Trophoblast cell (in vitro differentiated cells and primary cell): ENCODE results near the gene ELL3.

Experiments used
- DNase-seq, 2 donors: peaks; one replicate each; pipeline ENCODE4 v3.0.0-alpha.2; 2016
- H2AFZ ChIP-seq: 2 replicates; pipeline ENCODE4 v1.6.1; 2013; ENCODE audit warnings: low read length, moderate library complexity, mild to moderate bottlenecking; ENCODE audit not compliant: insufficient read depth, poor library complexity
- H2AK5ac ChIP-seq: 2 replicates; pipeline ENCODE4 v1.6.1; 2013; ENCODE audit warnings: mild to moderate bottlenecking, low read length
- H2BK120ac ChIP-seq: 2 replicates; pipeline ENCODE4 v1.6.1; 2013; ENCODE audit warnings: low read length, mild to moderate bottlenecking, moderate library complexity; ENCODE audit not compliant: insufficient read depth, poor library complexity
- H2BK12ac ChIP-seq: 2 replicates; pipeline ENCODE4 v1.6.1; 2013; ENCODE audit warnings: mild to moderate bottlenecking, low read length, moderate library complexity
- H2BK5ac ChIP-seq: 2 replicates; pipeline ENCODE4 v1.6.1; 2013; ENCODE audit warnings: low read length, low read depth, moderate library complexity, mild to moderate bottlenecking; ENCODE audit not compliant: poor library complexity
- H3K14ac ChIP-seq: 2 replicates; pipeline ENCODE4 v1.6.1; 2013; ENCODE audit warnings: mild to moderate bottlenecking, low read length
- H3K18ac ChIP-seq: 2 replicates; pipeline ENCODE4 v1.6.1; 2013; ENCODE audit warnings: mild to moderate bottlenecking, low read length
- H3K23ac ChIP-seq: 2 replicates; pipeline ENCODE4 v1.6.1; 2013; ENCODE audit warnings: low read length
- H3K27ac ChIP-seq: 2 replicates; pipeline ENCODE4 v1.5.1; 2013; ENCODE audit warnings: low read depth, mild to moderate bottlenecking, inconsistent platforms, low read length, moderate library complexity
- H3K27me3 ChIP-seq: 2 replicates; pipeline ENCODE4 v1.6.1; 2013; ENCODE audit warnings: inconsistent platforms, mild to moderate bottlenecking, low read length, moderate library complexity; ENCODE audit not compliant: insufficient read depth
- H3K36me3 ChIP-seq, 2 experiments: 1 replicate in 1 of 2; 2 replicates in 1 of 2; pipeline ENCODE4 v1.6.1; 2013; ENCODE audit warnings: low read length in 2 of 2, mild to moderate bottlenecking in 2 of 2, moderate library complexity in 1 of 2; ENCODE audit not compliant: insufficient read depth in 2 of 2, control insufficient read depth in 1 of 2
- H3K4ac ChIP-seq: 2 replicates; pipeline ENCODE4 v1.6.1; 2013; ENCODE audit warnings: low read depth, mild to moderate bottlenecking, low read length, moderate library complexity
- H3K4me1 ChIP-seq, 2 experiments: 1 replicate in 1 of 2; 2 replicates in 1 of 2; pipeline ENCODE4 v1.6.1; 2013; ENCODE audit warnings: low read length in 2 of 2, mild to moderate bottlenecking in 2 of 2, moderate library complexity in 1 of 2; ENCODE audit not compliant: insufficient read depth in 2 of 2, control insufficient read depth in 1 of 2
- H3K4me2 ChIP-seq: 2 replicates; pipeline ENCODE4 v1.6.1; 2013; ENCODE audit warnings: inconsistent platforms, mild to moderate bottlenecking, low read length, moderate library complexity
- H3K4me3 ChIP-seq: 2 replicates; pipeline ENCODE4 v1.5.1; 2013; ENCODE audit warnings: mild to moderate bottlenecking, low read depth, low read length, inconsistent platforms
- H3K79me1 ChIP-seq: one replicate; pipeline ENCODE4 v1.6.1; 2013; ENCODE audit warnings: low read length
- H3K79me2 ChIP-seq: 2 replicates; pipeline ENCODE4 v1.6.1; 2013; ENCODE audit warnings: low read length, mild to moderate bottlenecking; ENCODE audit not compliant: control insufficient read depth, insufficient read depth, poor library complexity
- H3K9ac ChIP-seq: 2 replicates; pipeline ENCODE4 v1.6.1; 2013; ENCODE audit warnings: mild to moderate bottlenecking, low read length
- H3K9me3 ChIP-seq: 2 replicates; pipeline ENCODE4 v1.6.1; 2013; ENCODE audit warnings: low read depth, mild to moderate bottlenecking, control low read depth, inconsistent platforms, low read length; ENCODE audit not compliant: insufficient read depth
- H4K12ac ChIP-seq: 2 replicates; pipeline ENCODE4 v1.6.1; 2013; ENCODE audit warnings: low read depth, mild to moderate bottlenecking, low read length, moderate library complexity
- H4K8ac ChIP-seq: 2 replicates; pipeline ENCODE4 v1.6.1; 2013; ENCODE audit warnings: low read depth, mild to moderate bottlenecking, low read length, moderate library complexity
- H4K91ac ChIP-seq: one replicate; pipeline ENCODE4 v1.6.1; 2013; ENCODE audit warnings: low read depth, mild to moderate bottlenecking, low read length, moderate library complexity
- WGBS: extraction: QIAGEN DNeasy Blood & Tissue Kit; methylation state at CpG from one replicate; pipeline ENCODE4 v1.1.7; 2013; ENCODE audit warnings: missing lambda C conversion rate; ENCODE audit not compliant: insufficient read length, insufficient coverage; ENCODE audit errors: extremely low coverage; 5-methylcytosine and 5-hydroxymethylcytosine counted together

Gene ELL3

DNA sequence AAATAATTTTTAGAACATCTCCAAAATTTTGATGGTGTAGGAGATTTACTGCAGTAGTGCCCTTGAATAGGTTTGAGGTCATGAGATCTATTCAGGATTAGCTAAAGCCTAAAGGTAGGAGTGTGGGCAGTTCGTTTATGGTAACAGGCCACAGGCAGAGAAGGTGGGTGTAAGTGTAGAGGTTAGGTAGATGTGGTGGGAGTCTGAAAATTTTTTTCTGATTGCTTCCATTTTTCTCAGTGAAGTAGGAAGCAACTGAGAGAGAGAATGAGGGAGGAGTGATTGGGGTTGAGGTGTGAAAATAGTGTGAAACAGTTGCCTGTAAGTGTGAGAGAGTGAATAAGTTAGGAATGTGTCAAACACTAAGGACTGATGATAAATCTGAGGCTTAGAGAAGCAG lies 2.2 kb upstream of the ELL3 start:
- Histone ChIP-seq H2BK12ac (no peak overlapping the region), H3K9me3 (no peaks in the 10 kb centered on the region), H4K91ac (no peak overlapping the region), H3K9ac (no peak overlapping the region), H3K79me2 (no peaks in the 10 kb centered on the region), H3K27ac (no peak overlapping the region), H3K4me2 (no peak overlapping the region), H4K8ac (no peak overlapping the region), H3K27me3 (no peaks in the 10 kb centered on the region), H2AFZ (no peak overlapping the region), H2AK5ac (no peak overlapping the region), H3K36me3 (peaks cover 2% of the 10 kb centered on the region in 2 experiments), H3K4me1 (peaks cover 3 to 12% of the 10 kb centered on the region in 2 experiments), H3K18ac (no peak overlapping the region), H3K79me1 (peaks cover 2% of the 10 kb centered on the region), H2BK120ac (no peak overlapping the region), H4K12ac (no peak overlapping the region), H3K4me3 (no peak overlapping the region), H3K14ac (no peak overlapping the region), H3K4ac (no peak overlapping the region), H2BK5ac (no peak overlapping the region), H3K23ac (no peak overlapping the region)
- no CpG with 5 or more reads among the region's 1 CpG for WGBS
- DNase-seq = no peak

DNA sequence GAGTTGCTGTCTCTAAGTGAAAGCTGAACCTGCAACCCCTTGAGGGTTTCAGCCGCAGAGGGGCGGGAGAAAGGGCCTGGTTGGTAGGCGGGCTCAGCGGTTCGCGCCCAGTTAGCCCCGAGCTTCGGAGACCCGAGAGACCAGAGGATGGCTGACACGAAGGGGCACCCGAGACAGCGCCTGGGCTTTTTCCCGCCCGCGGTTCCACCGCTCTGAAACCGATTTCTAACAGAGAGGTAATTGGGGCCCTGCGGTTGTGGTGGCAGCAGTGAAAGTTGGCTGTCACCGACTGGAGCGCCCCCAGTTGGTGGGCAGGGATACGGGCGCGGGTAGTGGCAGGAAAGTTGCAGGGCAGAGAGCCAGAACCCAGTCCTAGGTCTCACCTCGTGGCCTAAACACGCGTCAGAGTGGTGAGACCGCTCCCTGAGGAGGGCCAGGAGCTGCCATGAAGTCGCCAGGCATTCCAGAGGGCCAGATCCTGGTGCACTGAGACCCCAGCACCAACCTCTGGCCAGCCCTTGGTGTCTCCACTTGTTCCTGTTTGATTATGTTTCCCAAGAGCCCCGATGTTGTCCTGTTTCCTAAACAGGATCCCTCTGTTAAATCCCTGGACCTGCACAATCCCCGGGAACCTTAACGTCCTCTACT lies 625 bp upstream of the ELL3 start:
- Histone ChIP-seq H3K9me3 (no peaks in the 10 kb centered on the region), H3K4ac (no peak overlapping the region), H2AK5ac (no peak overlapping the region), H3K18ac (no peak overlapping the region), H3K27ac (no peak overlapping the region), H3K4me1 (peaks cover 3 to 12% of the 10 kb centered on the region in 2 experiments), H3K79me1 (peaks cover 2% of the 10 kb centered on the region), H3K27me3 (no peaks in the 10 kb centered on the region), H2BK120ac (no peak overlapping the region), H2BK5ac (no peak overlapping the region), H3K4me2 (peak overlapping the region; percentile 73), H2BK12ac (no peak overlapping the region), H2AFZ (peak overlapping the region; percentile 95), H4K12ac (no peak overlapping the region), H3K79me2 (no peaks in the 10 kb centered on the region), H3K9ac (no peak overlapping the region), H3K23ac (no peak overlapping the region), H3K36me3 (peaks cover 5 to 13% of the 10 kb centered on the region in 2 experiments), H3K4me3 (peak overlapping the region; percentile 61), H4K91ac (no peak overlapping the region), H3K14ac (peak overlapping the region; percentile 29), H4K8ac (peak overlapping the region; percentile 70)
- DNase-seq = peak; percentile 67 to 70
- no CpG with 5 or more reads among the region's 31 CpGs for WGBS

- Histone ChIP-seq H3K23ac (no peak overlapping the region), H4K91ac (no peak overlapping the region), H2BK12ac (no peak overlapping the region), H3K4me1 (peaks cover 3 to 12% of the 10 kb centered on the region in 2 experiments), H2BK5ac (no peak overlapping the region), H3K9me3 (no peaks in the 10 kb centered on the region), H3K14ac (no peak overlapping the region), H2AK5ac (no peak overlapping the region), H3K18ac (no peak overlapping the region), H3K9ac (no peak overlapping the region), H3K4me3 (peak overlapping the region; percentile 61), H3K79me2 (no peaks in the 10 kb centered on the region), H3K79me1 (peaks cover 2% of the 10 kb centered on the region), H2AFZ (peak overlapping the region; percentile 58), H3K27ac (no peak overlapping the region), H3K36me3 (peaks cover 8 to 20% of the 10 kb centered on the region in 2 experiments), H3K4me2 (peak overlapping the region; percentile 73), H4K8ac (no peak overlapping the region), H2BK120ac (no peak overlapping the region), H3K27me3 (no peaks in the 10 kb centered on the region), H3K4ac (no peak overlapping the region), H4K12ac (no peak overlapping the region)
- peak in 1 of 2 donors; percentile 34 for DNase-seq
- no CpG with 5 or more reads among the region's 35 CpGs for WGBS
Observed at GRCh38 chr15:43776101-43776717, 557 bp downstream of the ELL3 start.

DNA sequence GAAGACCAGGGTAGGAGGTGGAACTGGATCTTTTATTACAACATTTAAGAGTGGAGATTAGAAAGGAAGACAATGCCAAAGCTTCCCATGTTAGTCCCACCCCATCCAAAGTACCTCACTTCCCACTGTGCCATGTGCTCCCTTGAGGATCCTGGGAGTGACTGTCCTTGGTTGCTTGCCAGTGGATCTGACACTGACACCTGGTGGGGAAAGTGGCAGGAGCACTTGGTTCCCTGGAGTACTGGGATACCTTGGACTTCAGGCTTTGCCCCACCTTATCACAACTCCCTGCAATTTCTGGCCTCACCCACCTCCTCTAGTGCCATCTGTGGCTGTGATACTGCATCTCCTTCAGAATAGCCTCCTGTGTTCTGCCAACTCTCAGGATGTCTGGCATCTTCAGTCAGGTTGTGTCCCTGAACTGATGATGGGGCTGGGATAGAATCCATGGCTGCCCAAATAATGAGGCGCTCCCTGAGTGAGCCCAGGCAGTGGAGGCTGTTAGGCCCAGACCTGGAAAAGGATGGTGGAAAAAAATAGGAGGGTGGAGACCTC lies 1.3 kb downstream of the ELL3 start:
- peak; percentile 60 to 72 for DNase-seq
- H2BK120ac ChIP-seq = no peak overlapping the region

More for the DNA sequence above, 1.3 kb downstream of the ELL3 start:
- Histone ChIP-seq H3K23ac (no peak overlapping the region), H3K14ac (no peak overlapping the region), H3K79me1 (peaks cover 2% of the 10 kb centered on the region), H4K8ac (no peak overlapping the region), H3K18ac (no peak overlapping the region), H2BK5ac (no peak overlapping the region), H3K4me2 (no peak overlapping the region), H3K79me2 (no peaks in the 10 kb centered on the region), H3K36me3 (peaks cover 11 to 27% of the 10 kb centered on the region in 2 experiments), H3K27ac (no peak overlapping the region), H2AK5ac (no peak overlapping the region), H3K4me3 (no peak overlapping the region), H4K91ac (no peak overlapping the region), H3K9me3 (no peaks in the 10 kb centered on the region), H2AFZ (no peak overlapping the region), H2BK12ac (no peak overlapping the region), H3K4me1 (peaks cover 3 to 12% of the 10 kb centered on the region in 2 experiments), H3K27me3 (no peaks in the 10 kb centered on the region), H3K4ac (no peak overlapping the region), H4K12ac (no peak overlapping the region), H3K9ac (no peak overlapping the region)
- WGBS = no CpG with 5 or more reads among the region's 1 CpG
